ENCODE measurements around the gene FOXI1.
"Not testable (repeated sequence)": the region's sequence is repeated elsewhere in the genome, so short reads cannot be mapped to it uniquely, and the experiment has no call there.

The FOXI1 gene

DNA sequence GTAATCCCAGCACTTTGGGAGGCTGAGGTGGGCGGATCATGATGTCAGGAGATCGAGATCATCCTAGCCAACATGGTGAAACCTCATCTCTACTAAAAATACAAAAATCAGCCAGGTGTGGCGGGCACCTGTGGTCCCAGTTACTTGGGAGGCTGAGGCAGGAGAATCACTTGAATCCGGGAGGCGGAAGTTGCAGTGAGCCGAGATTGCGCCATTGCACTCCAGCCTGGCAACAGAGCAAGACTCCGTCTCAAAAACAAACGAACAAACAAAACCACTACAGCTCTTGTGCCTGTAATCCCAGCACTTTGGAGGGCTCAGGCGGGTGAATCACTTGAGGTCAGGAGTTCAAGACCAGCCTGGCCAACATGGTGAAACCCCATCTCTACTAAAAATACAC, 11.4 kb upstream of the FOXI1 start:
- DNase-seq: not testable (repeated sequence)

DNA sequence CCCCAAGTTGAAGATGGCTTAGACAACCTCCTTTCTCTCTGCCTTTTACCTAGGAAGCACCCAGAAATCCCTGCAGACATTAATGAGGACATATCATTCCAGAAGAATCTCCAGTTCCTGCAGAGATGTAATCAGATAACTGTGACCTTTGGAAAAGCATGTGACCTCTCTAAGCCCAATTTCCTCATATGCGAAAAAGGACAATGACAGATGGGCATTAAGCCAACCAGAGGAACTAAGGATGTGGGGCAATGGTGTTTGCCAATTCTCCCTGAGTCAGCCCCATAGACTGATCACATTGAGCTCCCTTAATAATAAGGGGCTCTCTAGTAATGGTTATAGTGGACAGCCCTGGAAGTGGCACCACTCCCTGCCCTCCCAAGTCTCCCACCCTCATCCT, 10.1 kb upstream of the FOXI1 start:
- no peak for DNase-seq

DNA sequence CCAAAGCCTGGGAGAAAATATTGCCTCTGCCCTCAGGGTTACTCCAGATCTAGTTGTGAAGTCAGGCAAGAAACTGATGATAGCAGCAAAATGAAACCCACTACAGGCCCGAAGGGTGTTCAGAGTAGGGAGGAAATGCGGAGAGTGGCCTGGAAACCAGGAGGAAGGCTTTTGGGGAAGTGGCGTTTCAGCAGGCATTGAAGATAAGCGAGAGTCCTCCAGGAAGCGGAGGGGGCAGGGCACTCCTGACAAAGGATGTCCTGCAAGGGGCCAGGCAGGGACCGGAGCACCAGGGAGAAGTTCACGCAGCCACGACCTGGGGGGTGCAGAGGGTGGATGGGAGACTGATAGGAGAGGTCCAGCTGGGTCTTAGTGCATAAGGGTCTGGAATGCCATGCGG, 7.8 kb upstream of the FOXI1 start:
- no peak for DNase-seq

DNA sequence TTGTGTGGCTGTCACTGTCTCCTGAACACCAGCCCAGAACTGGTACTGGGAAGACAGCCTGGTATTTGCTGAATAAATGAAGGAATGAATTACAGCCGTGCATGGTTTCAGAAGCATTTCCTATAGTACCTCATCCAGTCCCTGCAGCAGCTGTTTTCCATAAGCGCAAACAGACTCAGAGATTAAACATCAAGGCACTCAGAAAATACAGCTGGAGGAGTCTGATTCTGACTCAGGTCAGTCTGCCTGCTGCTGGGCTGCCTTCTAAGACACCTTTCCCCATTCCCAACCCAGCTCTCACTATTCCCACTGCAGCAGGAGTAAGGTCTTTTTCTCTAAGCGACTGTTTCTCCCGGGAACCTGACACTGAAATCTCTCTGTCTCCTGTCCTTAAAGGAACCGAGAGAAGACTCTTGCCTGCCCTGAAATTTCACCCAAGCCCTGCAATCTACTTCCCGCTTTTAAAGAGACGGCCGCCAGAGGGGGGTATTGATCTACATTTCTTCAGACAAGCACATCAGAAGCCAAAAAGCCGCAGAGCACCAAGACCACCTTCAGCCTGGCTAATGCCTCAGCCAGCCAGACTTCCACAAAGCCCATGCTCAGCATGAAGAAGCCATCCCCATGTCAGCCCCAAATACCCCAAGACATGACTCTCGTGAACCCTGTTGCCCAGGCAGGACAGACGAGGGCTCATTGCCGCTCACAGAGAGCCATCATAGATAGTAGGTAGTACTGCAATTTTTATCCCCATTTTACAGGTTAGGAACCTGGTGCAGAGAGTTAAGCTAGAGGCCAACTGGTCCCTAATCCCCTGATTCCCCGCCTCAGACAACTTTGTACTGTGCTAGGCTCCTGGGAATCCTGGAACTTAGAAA, 5.4 kb upstream of the FOXI1 start:
- peak; percentile 84 for DNase-seq

DNA sequence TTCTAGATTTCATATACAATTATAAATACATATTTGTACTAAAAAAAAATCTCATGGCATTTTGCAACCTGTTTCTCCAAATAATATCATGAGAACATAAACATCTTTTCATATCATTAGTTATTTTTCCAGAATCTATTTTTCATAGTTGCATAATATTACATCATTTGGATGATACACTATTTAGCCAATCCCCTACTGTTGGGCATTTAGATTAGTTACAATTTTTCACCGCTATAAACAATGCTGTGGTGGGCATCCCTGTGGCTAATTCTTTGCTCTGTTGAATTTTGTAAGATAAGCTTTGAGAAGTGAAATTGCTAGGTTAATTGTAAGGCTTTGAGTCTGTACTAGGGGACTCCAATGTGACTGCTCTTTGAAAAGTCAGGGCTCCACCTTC, 2.2 kb upstream of the FOXI1 start:
- DNase-seq: no peak

DNA sequence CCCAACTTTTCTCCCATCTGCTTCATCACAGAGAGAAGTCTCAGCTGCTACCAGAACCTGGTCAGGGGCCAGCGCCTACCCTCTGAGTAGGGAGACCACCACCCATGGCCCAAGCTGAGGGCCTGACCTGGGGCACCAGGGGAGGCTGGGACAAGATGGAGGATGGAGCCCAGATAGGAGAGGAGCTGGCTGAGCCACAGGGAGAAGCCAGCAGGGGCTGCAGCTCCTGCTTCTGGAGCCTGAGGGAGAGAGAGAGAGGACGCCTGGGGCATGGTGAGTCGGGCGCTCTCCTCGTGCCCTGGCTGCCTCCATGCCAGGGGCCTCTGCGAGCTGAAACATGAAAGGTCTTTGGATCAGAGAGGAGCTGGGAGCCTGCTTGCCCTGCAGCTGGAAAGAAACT, 1.4 kb upstream of the FOXI1 start:
- no peak for DNase-seq

- DNase-seq: no peak
Observed at GRCh38 chr5:170104710-170105109, 987 bp upstream of the FOXI1 start.

DNA sequence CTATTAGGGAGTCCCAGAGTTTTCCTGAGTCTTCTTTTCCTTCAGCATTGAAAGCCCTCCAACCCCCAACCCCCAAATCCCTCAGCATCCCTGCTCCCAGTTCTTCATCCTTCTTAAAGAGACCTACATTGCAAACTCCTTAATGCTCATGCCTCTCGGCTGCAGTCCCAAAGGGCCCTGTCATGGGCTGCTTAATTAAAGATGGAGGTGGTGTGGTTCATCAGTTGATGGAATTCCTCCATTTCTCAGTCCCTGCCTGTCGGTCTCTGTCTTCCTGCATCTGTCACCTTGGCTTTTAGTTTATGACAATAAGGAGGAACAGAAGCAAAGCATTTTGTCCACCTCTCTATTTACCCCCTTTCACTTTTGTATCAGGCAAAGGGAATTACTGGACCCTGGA, 2.0 kb downstream of the FOXI1 start:
- DNase-seq: peak; percentile 10

DNA sequence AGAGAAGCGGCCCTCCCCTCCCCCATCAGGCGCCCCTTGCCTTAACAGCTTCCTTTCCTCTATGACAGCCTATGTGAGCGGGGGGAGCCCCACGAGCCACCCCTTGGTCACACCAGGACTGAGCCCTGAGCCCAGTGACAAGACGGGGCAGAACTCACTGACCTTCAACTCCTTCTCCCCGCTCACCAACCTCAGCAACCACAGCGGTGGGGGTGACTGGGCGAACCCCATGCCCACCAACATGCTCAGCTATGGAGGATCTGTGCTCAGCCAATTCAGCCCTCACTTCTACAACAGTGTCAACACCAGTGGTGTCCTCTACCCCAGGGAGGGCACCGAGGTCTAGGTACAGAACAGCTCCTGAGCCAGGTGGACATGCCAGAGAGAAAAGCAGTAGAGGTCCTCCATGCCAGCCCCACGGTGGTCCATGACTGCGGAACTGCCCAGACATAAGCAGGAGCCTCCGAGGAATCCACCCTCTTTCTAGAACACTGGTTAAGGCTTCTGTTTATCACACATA, 2.6 kb downstream of the FOXI1 start:
- peak; percentile 12 for DNase-seq

- peak; percentile 3 for DNase-seq
Observed at GRCh38 chr5:170109059-170110031, 3.6 kb downstream of the FOXI1 start.

GRCh38 chr5:170110403-170111087, 4.8 kb downstream of the FOXI1 start:
- peak; percentile 10 for DNase-seq

DNA sequence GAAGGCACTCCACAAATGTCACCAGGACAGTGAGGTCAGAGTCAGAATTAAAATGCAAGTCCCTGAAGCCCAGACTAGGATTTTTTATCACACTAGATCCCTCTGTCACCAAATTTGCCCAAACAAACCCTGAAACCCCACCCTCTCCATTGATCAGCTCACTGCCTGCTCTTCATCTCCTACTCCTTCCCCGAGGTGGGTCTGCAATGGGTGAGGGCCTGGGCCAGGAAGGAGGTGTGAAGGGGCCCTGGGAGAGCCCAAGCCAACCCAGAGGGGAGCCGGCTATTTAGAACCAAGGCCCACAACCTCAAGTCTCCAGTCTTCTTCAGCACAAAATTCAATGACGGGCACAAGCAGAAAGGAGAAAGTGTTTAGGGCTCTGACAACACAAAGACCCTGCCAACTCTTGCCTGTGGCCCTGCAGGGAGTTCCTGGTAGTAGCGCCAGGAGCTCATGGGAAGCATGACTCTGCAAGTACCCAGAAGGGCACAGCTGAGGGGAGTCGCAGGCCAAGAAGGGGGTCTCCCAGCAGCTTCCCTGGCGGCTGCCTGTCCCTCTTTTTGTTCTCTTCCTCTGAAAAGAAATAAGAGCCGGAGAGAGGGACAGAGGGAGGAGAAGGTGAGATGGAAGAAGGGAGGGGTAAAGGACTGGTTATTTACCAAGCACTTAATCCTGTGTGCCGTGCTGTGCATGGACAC, 5.5 kb downstream of the FOXI1 start:
- DNase-seq: peak; percentile 16

DNA sequence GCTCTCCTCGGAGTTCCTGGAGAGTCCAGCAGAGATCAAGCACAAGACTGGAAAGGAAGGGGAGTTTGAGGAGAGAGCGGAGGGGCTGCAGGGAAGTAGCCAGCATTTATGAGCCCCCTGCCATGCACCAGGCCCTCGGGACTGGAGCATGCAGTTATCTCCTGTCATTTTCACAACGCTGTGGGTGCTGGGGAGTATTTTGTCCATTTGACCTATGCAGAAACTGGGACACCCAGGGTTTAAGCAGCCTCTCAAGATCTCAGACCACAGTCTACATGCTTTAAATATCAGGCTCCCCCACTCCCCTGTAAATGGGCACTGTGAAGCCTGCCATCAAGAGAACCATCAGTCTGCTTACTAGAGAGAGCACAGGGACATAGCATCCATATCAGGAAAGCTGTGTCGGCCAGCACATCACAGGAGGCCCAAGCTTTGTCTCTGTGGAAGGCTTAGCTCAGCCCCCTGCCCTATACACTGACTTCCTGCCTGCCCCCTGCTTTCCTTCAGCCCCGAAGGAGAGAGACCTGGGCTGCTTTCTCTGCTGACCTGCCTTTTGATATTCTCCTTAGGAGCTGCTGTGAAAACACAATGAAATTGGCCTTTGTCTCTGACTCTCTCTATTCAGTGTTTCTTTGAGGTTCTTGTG, 7.3 kb downstream of the FOXI1 start:
- no peak for DNase-seq

DNA sequence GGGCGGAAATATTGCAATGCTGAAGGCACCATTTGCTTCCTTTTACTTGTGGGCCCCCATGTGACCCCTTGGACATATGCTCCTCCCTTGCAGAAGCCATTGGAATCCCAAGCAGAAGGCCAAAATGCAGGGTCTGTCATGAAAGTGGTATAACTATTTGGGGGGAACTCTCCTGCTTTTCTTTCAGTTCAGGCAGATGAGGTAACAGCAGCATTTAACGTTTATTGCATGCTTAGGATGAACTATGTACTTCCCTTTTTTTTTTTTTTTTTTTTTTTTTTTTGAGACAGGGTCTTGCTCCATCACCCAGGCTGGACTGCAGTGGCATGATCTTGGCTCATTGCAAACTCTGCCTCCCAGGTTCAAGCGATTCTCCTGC, 7.8 kb downstream of the FOXI1 start:
- no peak for DNase-seq

DNA sequence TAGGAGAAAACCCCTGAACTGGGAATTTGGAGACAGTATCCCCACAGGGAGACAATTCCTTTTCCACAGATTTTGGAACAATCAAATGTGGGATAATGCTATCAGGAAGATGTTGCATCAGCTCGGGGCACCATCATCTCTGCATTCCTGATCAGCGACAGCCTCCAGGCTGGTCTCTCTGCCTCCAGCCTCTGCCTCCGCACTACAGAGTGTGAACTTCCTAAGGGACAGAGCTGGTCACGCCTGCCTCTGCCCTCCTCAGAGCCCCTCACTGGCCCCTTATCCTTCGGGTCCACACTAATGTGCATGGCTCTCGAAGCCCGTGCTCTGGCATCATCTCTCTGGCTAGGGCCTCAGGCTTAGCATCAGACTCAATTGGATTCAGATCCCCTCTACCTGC, 8.6 kb downstream of the FOXI1 start:
- DNase-seq: no peak

DNA sequence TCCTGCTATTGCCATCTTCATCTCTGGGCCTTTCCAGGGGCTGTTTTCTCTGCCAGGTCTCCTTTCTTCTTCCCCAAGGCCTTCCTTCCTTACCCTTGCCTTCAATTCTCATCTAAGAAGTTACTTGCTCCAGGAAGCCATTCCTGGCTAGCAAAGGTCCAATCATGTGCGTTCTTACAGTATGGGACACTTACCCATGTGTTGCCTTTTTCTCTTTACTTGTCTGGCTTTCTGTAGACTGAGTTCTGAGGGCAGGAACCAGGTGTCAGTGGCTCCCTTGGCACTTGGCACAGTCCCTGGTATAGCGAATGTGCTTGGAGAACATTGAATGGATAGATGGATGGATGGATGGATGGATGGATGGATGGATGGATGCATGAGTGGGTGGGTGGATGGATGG, 10.2 kb downstream of the FOXI1 start:
- DNase-seq: no peak

DNA sequence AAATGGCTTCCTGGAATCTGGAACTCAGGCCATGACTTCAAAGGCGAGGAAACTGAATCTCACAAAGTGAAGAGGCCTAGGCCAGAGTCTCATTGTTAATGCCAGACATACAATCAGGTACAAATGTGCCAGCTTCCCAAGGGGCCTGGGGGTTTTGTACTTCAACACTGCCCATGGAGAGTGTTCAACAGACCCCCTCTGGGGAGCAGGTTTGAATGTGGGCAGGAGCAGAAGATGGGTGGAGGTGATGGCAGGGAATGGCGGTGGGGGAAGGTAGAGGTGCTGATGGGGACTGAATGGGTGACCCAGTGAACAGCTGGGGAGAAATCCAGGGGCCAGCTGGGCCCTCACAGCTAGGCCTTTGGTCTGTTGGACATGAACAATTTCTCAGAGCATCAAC, 12.0 kb downstream of the FOXI1 start:
- DNase-seq: no peak

DNA sequence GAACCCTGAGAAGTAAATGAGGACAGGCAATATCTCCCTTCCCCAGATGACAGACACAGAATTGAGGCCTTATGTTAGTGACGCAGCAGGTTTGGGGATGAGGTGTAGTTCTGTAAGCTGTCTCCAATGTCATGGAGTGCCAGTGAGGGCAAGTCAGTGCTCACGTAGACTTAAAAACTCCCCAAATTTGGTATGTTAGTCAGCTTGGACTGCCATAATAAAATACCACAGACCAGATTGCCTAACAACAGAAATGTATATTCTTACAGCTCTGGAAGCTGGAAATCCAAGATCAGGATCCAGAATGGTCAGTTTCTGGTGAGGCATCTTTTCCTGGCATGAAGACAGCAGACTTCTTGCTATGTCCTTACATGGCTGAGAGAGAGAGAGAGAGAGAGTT, 14.9 kb downstream of the FOXI1 start:
- no peak for DNase-seq

GRCh38 chr5:170121321-170121720, 15.6 kb downstream of the FOXI1 start:
- no peak for DNase-seq

DNA sequence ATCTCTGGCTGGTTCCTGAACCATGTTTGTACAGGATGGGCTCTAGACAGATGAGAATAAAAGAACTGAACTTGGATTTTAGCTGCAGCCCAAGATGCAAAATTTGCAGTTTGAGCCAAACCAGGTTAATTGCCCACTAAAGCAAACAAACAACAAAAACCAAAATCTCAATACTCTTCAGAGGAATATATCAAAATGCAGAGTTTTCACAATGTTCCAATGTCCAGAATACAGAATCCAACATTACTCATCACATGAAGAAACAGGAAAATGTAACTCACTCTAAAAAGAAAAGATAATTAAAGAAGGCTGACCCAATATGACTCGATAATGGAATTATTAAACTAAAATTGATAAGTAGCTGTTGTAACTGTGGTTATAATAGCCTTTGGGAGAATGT, 20.4 kb downstream of the FOXI1 start:
- no peak for DNase-seq

DNA sequence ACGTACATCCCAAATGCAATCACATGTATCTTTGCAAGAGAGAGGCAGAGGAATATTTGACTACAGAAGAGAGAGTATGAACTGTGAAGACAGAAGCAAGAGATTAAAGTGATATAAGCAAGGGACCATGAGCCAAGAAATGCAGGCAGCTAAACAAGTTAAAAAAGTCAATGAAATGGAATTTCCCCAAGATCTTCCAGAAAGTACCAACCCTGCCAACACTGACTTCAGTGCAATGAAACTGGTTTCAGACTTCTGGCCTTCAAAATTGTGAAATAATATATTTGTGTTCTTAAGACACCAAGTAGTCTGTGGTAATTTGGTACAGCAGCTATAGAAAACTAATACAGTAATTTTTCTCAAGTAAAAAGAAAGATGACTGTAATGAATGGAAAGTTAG, 20.9 kb downstream of the FOXI1 start:
- DNase-seq: no peak

- no peak for DNase-seq
Observed at GRCh38 chr5:170131235-170131634, 25.5 kb downstream of the FOXI1 start.

All from stimulated activated CD8-positive, alpha-beta memory T cell treated with anti-CD3 and anti-CD28 coated beads, Interleukin-4, amount 100 ng/mL, for 48 hours (primary cell).